ENCODE measurements around the gene CCDC60.

The CCDC60 gene

DNA sequence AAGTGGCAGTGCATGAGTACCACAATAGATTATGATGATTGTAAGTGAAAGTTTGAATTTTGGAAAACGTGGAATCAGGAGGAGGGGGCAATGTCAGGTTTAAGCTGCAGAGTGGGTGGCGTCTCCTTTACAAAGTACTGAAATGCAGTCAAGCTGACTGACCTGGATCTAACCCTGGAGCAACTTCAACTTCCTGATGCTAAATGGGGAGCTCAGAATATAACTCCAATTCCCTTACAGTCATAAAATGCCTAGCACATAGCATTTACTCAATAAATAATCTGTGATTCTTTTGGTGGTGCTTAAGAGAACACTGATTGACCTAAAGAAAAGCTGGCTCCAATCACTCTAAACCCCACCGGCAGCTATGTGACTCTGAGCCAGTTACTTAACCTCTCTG, 38.5 kb downstream of the CCDC60 start:
- H3K4me3 ChIP-seq (ENCODE audit: low read depth, low read length), result no peak overlapping the region
- TF ChIP-seq, protein P1, sequence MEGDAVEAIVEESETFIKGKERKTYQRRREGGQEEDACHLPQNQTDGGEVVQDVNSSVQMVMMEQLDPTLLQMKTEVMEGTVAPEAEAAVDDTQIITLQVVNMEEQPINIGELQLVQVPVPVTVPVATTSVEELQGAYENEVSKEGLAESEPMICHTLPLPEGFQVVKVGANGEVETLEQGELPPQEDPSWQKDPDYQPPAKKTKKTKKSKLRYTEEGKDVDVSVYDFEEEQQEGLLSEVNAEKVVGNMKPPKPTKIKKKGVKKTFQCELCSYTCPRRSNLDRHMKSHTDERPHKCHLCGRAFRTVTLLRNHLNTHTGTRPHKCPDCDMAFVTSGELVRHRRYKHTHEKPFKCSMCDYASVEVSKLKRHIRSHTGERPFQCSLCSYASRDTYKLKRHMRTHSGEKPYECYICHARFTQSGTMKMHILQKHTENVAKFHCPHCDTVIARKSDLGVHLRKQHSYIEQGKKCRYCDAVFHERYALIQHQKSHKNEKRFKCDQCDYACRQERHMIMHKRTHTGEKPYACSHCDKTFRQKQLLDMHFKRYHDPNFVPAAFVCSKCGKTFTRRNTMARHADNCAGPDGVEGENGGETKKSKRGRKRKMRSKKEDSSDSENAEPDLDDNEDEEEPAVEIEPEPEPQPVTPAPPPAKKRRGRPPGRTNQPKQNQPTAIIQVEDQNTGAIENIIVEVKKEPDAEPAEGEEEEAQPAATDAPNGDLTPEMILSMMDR (IDR thresholded peaks at IDR 0.05; ENCODE audit: borderline replicate concordance, insufficient read depth, low read depth, low read length), result no peak

DNA sequence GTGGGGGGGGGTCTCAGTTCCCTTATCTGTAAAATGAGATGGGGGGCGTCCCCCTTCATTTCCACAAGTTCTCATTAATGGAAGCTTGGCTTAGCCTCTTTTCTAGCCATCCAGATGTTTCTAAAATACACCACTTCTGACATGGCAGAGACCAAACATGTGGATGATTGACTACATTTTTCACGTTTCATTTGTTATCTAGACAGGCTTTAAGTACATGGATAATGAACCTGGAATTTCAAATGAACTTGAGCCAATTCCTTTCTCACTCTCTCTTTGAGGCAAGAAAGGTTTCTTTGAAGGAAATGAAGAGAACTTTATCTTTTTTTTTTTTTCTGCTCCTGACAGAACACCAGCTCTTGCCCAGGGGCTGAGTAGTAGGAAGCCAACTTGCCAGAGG, 39.1 kb downstream of the CCDC60 start:
- TF ChIP-seq, protein P1 (IDR thresholded peaks at IDR 0.05; ENCODE audit: borderline replicate concordance, insufficient read depth, low read depth, low read length), result no peak
- no peak overlapping the region for H3K4me3 ChIP-seq (ENCODE audit: low read depth, low read length)

DNA sequence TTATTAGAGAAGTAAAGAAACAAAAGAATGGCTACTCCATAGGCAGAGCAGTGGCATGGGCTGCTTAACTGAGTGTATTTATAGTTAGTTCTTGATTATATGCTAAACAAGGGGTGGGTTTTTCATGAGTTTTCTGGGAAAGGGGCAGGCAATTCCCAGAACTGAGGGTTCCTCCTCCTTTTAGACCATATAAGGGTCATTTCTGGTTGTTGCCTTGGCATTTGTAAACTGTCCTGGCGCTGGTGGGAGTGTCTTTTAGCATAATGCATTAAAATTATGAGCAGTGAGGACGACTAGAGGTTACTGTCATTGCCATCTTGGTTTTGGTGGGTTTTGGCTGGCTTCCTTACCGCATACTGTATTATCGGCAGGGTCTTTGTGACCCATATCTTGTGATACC, 40.1 kb downstream of the CCDC60 start:
- no peak overlapping the region for H3K4me3 ChIP-seq (ENCODE audit: low read depth, low read length)
- TF ChIP-seq, protein P1 (IDR thresholded peaks at IDR 0.05; ENCODE audit: borderline replicate concordance, insufficient read depth, low read depth, low read length), result no peak

DNA sequence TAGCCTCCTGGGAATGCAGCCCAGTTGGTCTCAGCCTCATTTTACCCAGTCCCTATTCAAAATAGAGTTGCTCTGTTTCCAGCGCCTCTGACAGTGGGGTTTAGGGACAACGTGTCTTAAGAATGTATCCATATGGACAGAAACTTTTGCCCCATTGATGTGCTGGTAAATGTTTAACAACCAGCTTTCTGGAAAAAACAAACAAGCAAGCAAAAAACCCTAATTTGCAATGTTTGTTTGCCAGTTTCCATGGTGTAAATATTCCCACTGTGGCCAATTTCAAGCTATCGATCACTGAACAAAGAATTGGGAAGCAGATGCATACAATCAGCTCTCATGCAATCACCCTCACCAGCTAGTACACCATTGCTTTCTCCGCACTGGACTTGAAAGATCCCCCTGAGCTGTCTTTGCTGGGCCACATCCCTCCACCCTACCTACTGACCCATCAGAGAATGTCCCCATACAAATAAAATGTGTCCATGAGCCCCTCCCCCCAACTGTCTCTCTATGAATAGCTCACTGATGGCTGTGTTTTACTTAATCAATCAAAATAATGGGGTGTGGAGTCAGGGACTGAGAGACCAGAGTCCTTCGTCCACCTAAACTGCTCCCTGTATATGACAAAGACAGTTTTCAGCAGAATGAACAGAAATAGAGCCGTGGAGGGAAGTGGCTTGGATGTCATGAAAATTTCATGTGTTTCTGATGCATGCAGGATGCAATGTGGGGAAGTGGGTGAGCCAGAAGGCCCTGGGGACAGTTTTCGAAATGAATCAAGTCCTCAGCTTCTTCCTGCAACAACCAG, 40.8 kb downstream of the CCDC60 start:
- no peak overlapping the region for H3K4me3 ChIP-seq (ENCODE audit: low read depth, low read length)
- TF ChIP-seq, protein P1 (IDR thresholded peaks at IDR 0.05; ENCODE audit: borderline replicate concordance, insufficient read depth, low read depth, low read length), result no peak

DNA sequence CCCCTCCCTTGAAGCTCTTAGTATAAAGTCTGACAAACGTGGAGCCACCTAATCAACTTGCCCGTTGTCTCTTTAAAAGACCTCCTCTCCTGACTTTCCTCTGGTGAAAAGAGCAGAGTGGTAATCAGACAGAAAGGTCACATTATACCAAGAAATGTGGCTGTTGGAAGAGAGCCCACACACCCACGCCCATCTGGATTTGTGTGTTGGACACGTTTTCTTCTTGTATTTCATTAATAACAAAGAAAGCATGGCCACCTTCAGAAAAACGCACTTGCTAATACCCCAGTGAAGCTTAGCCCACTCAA, 41.3 kb downstream of the CCDC60 start:
- TF ChIP-seq, protein P1 (IDR thresholded peaks at IDR 0.05; ENCODE audit: borderline replicate concordance, insufficient read depth, low read depth, low read length), result no peak
- H3K4me3 ChIP-seq (ENCODE audit: low read depth, low read length), result no peak overlapping the region

DNA sequence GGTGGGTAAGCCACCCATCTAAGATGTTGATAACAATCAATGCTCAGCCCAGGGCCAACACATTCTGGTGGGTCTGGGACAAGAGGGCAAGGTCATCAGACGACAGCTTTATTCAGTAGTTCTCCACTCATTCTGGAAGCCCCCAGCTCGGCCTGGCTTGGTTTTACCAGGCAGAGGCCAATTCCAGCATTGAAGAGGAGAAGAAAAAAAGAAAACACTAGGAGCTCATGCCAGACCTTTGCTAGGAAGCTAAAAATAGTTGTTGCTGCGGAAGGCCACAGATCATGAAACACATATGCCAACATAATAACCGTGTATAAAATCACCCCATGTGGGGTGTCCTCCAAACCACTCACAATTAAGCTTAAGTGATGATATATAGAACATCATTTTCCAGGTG, 44.4 kb downstream of the CCDC60 start:
- TF ChIP-seq, protein P1 (IDR thresholded peaks at IDR 0.05; ENCODE audit: borderline replicate concordance, insufficient read depth, low read depth, low read length), result no peak
- H3K4me3 ChIP-seq (ENCODE audit: low read depth, low read length), result no peak overlapping the region

DNA sequence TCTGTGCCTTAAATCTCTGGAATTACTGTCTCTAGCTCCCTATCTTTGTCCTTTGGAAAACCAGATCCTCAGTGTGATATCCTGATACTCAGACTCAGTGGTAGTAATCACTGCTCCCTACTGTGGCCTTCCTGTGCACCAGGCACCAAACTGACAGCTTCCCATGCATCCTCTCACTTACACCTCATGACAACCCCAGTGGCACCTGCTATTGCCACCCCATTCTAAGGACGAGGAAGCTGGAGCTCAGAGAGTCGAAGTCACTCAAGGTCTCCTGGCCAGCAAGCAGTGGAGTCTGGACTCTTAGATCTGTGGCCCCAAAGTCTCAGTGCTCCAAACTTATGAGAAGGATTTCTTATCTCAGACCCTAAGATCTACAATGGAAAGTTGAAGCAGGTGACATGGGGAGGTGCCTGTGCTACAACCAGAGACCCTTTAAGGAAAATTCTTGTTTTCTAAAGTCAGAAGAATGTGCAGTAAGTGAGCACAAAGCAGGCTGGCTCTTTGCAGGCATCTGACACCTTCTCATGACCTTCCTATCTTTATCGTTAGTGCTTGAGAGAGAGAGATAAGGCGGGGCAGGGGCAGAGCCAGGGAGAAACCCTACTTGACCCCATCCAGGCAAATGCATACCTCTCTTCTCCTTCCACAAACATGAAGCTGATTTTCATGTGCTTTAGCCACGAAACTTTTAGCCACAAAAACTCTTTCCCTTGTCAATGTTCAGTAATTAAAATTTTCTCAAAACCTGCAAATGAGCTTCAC, 47.1 kb downstream of the CCDC60 start:
- H3K4me3 ChIP-seq (ENCODE audit: low read depth, low read length), result no peak overlapping the region
- TF ChIP-seq, protein P1 (IDR thresholded peaks at IDR 0.05; ENCODE audit: borderline replicate concordance, insufficient read depth, low read depth, low read length), result no peak

Data from GM12875 (cell line).